NOMO-1 (cell line): ENCODE measurements around the gene CTTNBP2.
"Not testable (repeated sequence)": the region's sequence is repeated elsewhere in the genome, so short reads cannot be mapped to it uniquely, and the experiment has no call there.

Experiments used
- DNase-seq, 2 experiments: peaks; one replicate each; lab custom pipeline; 2025; ENCODE audit not compliant: unreplicated experiment in 2 of 2; lab: John Stamatoyannopoulos, UW

CTTNBP2 gene

GRCh38 chr7:117751775-117752174 lies 121.5 kb downstream of the CTTNBP2 start:
- no peak for DNase-seq

GRCh38 chr7:117750612-117751563 lies 122.4 kb downstream of the CTTNBP2 start:
- no peak for DNase-seq

GRCh38 chr7:117741962-117742361 lies 131.3 kb downstream of the CTTNBP2 start:
- DNase-seq, result no peak

- no peak for DNase-seq
These were observed 134.2 kb downstream of the CTTNBP2 start for GRCh38 chr7:117739085-117739484.

GRCh38 chr7:117737926-117738325 lies 135.3 kb downstream of the CTTNBP2 start:
- DNase-seq, result no peak

- no peak for DNase-seq
These were observed 141.8 kb downstream of the CTTNBP2 start for GRCh38 chr7:117731455-117731854.

- no peak for DNase-seq
These were observed 142.9 kb downstream of the CTTNBP2 start for GRCh38 chr7:117730390-117730789.

- no peak for DNase-seq
These were observed 144.2 kb downstream of the CTTNBP2 start for GRCh38 chr7:117728890-117729624.

- DNase-seq, result no peak
These were observed 148.3 kb downstream of the CTTNBP2 start for GRCh38 chr7:117724898-117725297.

- DNase-seq, result no peak
These were observed 153.9 kb downstream of the CTTNBP2 start for GRCh38 chr7:117719377-117719776.

- no peak for DNase-seq
These were observed 155.0 kb downstream of the CTTNBP2 start for GRCh38 chr7:117718116-117718835.

GRCh38 chr7:117717357-117717756 lies 155.9 kb downstream of the CTTNBP2 start:
- no peak for DNase-seq

- DNase-seq, result no peak
These were observed 156.4 kb downstream of the CTTNBP2 start for GRCh38 chr7:117716707-117717299.

- peak in 1 of 2 experiments; percentile 4 for DNase-seq
These were observed 157.3 kb downstream of the CTTNBP2 start for GRCh38 chr7:117715784-117716445.

- no peak for DNase-seq
These were observed 161.7 kb downstream of the CTTNBP2 start for GRCh38 chr7:117711556-117711955.

GRCh38 chr7:117708173-117708572 lies 165.1 kb downstream of the CTTNBP2 start:
- not testable (repeated sequence) for DNase-seq

GRCh38 chr7:117707080-117707479 lies 166.2 kb downstream of the CTTNBP2 start:
- no peak for DNase-seq

GRCh38 chr7:117706210-117706609 lies 167.0 kb downstream of the CTTNBP2 start:
- DNase-seq, result no peak

- no peak for DNase-seq
These were observed 167.6 kb downstream of the CTTNBP2 start for GRCh38 chr7:117705630-117706029.

GRCh38 chr7:117704063-117704462 lies 169.2 kb downstream of the CTTNBP2 start:
- no peak for DNase-seq
